Tibial artery (tissue), 4 donors: ENCODE data around the gene DNAH3.
"Not testable (repeated sequence)": the region's sequence is repeated elsewhere in the genome, so short reads cannot be mapped to it uniquely, and the experiment has no call there.

Experiments
- DNase-seq, 2 donors: peaks; one replicate each; pipeline ENCODE4 v3.0.0-alpha.2; 2019
- H3K27ac ChIP-seq, 2 donors: fragments of 200-600 bp; sonication (generic) in 1 of 2; 1 replicate in 1 of 2; 2 replicates in 1 of 2; pipeline ENCODE4 v1.5.1; 2018 to 2019; ENCODE audit warnings: mild to moderate bottlenecking in 1 of 2
- H3K27me3 ChIP-seq, 2 donors: fragments of 200-600 bp; sonication (generic) in 1 of 2; one replicate each; pipeline versions ENCODE4 v1.5.1 to v1.6.0; 2016 to 2019
- H3K36me3 ChIP-seq, 3 donors: fragments of 200-600 bp; sonication (generic) in 2 of 3; one replicate each; pipeline ENCODE4 v1.5.1; 2016 to 2019; ENCODE audit warnings: mild to moderate bottlenecking in 2 of 3
- H3K4me1 ChIP-seq, 4 donors: fragments of 200-600 bp; sonication (generic) in 2 of 4; 1 replicate in 3 of 4; 2 replicates in 1 of 4; pipeline ENCODE4 v1.5.1; 2016 to 2019
- H3K4me3 ChIP-seq, 2 donors: fragments of 200-600 bp; sonication (generic) in 1 of 2; 1 replicate in 1 of 2; 2 replicates in 1 of 2; pipeline ENCODE4 v1.5.1; 2018 to 2019; ENCODE audit warnings: mild to moderate bottlenecking in 2 of 2
- H3K9me3 ChIP-seq, 3 donors: fragments of 200-600 bp; sonication (generic) in 1 of 3; one replicate each; pipeline ENCODE4 v1.5.1; 2016 to 2019
- intact Hi-C: fragments of 100-400 bp; cut with DNase I; formaldehyde crosslinking; loops from one replicate; pipeline ENCODE4 v1.15.0; 2023; ENCODE audit warnings: low total_unique reads
- TF ChIP-seq, protein P1 (sequence below), 2 experiments: fragments of 200-600 bp in 1 of 2; fragments of 450-650 bp in 1 of 2; IDR thresholded peaks; one replicate each; pipeline ENCODE4 v1.5.1; 2017 to 2019; ENCODE audit warnings: antibody characterized with exemption in 2 of 2, mild to moderate bottlenecking in 1 of 2, moderate library complexity in 1 of 2

The DNAH3 gene, protein sequence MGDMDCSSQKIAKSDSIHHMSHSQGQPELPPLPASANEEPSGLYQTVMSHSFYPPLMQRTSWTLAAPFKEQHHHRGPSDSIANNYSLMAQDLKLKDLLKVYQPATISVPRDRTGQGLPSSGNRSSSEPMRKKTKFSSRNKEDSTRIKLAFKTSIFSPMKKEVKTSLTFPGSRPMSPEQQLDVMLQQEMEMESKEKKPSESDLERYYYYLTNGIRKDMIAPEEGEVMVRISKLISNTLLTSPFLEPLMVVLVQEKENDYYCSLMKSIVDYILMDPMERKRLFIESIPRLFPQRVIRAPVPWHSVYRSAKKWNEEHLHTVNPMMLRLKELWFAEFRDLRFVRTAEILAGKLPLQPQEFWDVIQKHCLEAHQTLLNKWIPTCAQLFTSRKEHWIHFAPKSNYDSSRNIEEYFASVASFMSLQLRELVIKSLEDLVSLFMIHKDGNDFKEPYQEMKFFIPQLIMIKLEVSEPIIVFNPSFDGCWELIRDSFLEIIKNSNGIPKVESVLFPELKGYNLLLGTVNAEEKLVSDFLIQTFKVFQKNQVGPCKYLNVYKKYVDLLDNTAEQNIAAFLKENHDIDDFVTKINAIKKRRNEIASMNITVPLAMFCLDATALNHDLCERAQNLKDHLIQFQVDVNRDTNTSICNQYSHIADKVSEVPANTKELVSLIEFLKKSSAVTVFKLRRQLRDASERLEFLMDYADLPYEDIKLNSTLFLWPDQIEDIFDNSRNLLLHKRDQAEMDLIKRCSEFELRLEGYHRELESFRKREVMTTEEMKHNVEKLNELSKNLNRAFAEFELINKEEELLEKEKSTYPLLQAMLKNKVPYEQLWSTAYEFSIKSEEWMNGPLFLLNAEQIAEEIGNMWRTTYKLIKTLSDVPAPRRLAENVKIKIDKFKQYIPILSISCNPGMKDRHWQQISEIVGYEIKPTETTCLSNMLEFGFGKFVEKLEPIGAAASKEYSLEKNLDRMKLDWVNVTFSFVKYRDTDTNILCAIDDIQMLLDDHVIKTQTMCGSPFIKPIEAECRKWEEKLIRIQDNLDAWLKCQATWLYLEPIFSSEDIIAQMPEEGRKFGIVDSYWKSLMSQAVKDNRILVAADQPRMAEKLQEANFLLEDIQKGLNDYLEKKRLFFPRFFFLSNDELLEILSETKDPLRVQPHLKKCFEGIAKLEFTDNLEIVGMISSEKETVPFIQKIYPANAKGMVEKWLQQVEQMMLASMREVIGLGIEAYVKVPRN (N-terminal part only)

DNA sequence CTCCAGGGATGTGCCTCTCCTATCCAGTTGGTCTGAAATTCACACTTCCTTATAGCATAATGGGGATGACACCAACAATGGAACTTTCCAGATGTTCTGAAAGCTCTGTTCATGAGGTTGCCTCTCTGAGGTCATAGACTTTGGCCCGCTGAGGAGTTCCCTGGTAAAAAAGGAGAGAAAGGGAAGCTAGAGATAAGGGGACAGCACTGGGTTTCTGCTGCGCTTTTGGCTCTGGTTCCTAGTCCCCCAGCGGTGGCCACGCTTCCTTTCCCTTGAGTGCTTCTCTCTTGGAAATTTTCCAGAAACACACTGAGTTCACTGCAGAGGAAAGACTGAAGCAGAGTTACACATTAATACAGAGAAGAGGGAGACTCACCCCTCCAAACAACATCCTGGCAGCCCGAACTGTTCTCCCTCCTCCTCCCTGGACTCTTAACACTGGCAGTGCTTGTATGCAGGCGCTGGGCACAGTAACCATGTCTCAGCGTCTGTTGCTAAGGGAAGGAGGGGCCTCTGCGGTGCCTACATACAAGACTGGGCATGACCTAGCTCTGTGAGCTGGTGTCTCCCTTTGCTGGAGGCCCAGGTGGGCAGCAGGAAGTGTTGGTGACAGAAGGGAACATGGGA is at the start of gene DNAH3:
Gene DNAH3, minus strand, starts transcription at position 472 of the 627 bp plus-strand sequence. CDS start 527 bp downstream, outside the sequence.
- H3K27ac ChIP-seq = no peak within 1 kb of the TSS
- no peaks in the 10 kb centered on the region for H3K36me3 ChIP-seq
- no peaks in the 10 kb centered on the region for H3K27me3 ChIP-seq
- H3K4me1 ChIP-seq = no peaks in the 10 kb centered on the region
- intact Hi-C loops = loop anchor here (10.0 kb wide), 1 partner anchor 1524 kb away; no protein-coding TSS in a partner anchor
- TF ChIP-seq, protein P1, sequence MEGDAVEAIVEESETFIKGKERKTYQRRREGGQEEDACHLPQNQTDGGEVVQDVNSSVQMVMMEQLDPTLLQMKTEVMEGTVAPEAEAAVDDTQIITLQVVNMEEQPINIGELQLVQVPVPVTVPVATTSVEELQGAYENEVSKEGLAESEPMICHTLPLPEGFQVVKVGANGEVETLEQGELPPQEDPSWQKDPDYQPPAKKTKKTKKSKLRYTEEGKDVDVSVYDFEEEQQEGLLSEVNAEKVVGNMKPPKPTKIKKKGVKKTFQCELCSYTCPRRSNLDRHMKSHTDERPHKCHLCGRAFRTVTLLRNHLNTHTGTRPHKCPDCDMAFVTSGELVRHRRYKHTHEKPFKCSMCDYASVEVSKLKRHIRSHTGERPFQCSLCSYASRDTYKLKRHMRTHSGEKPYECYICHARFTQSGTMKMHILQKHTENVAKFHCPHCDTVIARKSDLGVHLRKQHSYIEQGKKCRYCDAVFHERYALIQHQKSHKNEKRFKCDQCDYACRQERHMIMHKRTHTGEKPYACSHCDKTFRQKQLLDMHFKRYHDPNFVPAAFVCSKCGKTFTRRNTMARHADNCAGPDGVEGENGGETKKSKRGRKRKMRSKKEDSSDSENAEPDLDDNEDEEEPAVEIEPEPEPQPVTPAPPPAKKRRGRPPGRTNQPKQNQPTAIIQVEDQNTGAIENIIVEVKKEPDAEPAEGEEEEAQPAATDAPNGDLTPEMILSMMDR (IDR thresholded peaks at IDR 0.05) = no peak
- no peak within 1 kb of the TSS for H3K4me3 ChIP-seq
- no peak for DNase-seq
- no peaks in the 10 kb centered on the region for H3K9me3 ChIP-seq

DNA sequence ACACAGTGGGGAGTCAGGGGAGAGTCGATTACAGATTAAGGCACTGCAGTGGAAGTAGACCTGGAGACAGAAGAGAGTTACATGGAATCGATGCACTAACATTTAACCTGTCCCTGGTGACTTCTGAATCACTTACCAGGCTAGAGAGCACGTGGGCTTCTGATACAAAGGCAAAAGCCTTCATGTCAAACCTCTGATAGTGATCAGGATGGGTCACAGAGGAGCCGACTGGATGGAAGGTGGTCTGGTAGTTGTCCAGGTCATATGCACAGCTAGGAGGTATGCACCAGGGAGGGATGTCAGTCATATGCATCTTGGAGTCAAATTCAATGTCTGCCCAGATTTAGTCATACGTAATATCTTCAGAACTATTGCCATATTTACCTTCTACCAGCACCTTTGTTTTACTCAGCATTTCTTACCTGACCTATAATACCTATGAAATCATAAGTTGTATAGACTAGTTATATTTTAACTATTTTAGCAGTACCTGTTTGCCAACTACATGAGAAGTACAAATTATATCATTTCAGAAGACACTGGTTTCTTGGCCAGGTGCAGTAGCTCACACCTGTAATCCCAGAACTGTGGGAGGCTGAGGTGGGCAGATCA is 49.1 kb upstream of the DNAH3 start:
- Histone ChIP-seq H3K4me3 (no peak overlapping the region), H3K4me1 (no peaks in the 10 kb centered on the region), H3K27ac (no peak overlapping the region), H3K9me3 (no peaks in the 10 kb centered on the region), H3K27me3 (peaks cover 0 to 11% of the 10 kb centered on the region in 2 donors), H3K36me3 (no peaks in the 10 kb centered on the region)
- intact Hi-C loops = no loop called here
- DNase-seq = no peak
- TF ChIP-seq, protein P1 (IDR thresholded peaks at IDR 0.05) = no peak

DNA sequence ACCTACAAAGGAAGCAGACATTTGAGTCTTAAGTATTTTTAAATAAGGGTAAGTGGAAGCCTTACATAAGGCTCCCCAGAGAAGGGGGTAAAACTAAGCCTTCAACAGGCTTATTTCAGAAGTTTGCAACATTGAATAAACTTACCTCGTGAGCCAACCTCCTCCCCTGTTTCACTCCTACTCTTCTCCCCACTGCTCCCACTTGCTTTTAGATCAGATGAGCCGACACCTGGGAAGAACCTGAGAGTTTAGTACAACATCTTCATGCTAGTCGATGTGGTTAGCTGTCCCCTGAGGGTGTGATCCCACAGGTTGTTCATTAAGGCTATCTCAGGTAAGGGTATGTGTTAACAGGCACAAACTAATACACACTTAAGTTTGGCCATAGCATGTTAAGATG is 47.0 kb upstream of the DNAH3 start:
- H3K9me3 ChIP-seq = no peaks in the 10 kb centered on the region
- H3K4me3 ChIP-seq = no peak overlapping the region
- H3K36me3 ChIP-seq = no peaks in the 10 kb centered on the region
- intact Hi-C loops = no loop called here
- TF ChIP-seq, protein P1 (IDR thresholded peaks at IDR 0.05) = no peak
- H3K27ac ChIP-seq = no peak overlapping the region
- peaks cover 0 to 11% of the 10 kb centered on the region in 2 donors for H3K27me3 ChIP-seq
- no peak for DNase-seq
- H3K4me1 ChIP-seq = no peaks in the 10 kb centered on the region

DNA sequence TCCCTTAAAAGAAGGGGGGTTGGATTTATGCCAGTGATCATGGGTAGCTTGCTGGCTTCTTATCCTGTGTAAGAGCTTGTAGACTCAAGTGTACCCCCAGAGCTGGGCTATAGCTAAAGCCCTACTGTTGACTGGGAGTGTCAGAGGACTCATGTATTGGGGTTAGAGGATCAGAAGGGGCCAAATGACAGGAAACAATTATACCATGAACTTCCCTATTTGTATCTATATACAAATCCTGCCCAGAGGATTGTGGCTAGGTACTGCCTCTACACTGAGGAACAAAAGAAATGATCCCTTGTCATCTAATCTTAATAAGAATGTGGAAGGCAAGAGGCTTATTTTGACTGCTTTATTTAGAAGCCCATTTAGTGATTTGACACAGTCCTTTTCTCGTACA is 46.5 kb upstream of the DNAH3 start:
- intact Hi-C loops = no loop called here
- DNase-seq = no peak
- no peak overlapping the region for H3K27ac ChIP-seq
- no peaks in the 10 kb centered on the region for H3K9me3 ChIP-seq
- peaks cover 0 to 11% of the 10 kb centered on the region in 2 donors for H3K27me3 ChIP-seq
- no peak overlapping the region for H3K4me3 ChIP-seq
- H3K4me1 ChIP-seq = no peaks in the 10 kb centered on the region
- TF ChIP-seq, protein P1 (IDR thresholded peaks at IDR 0.05) = no peak
- no peaks in the 10 kb centered on the region for H3K36me3 ChIP-seq

DNA sequence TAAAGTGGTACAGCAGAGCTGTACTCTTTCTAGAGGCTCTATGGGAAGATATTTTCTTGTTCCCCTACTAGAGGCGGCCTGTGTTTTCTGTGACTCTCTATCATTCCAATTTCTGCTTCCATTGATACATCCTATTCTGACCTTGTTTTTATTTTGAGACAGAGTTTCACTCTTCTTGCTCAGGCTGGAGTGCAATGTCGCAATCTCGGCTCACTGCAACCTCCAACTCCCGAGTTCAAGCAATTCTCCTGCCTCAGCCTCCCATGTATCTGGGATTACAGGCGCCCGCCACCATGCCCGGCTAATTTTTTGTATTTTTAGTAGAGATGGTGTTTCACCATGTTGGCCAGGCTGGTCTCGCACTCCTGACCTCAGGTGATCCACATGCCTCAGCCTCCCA is 44.7 kb upstream of the DNAH3 start:
- not testable (repeated sequence) for DNase-seq, H3K9me3 ChIP-seq, H3K27ac ChIP-seq, H3K4me3 ChIP-seq, H3K4me1 ChIP-seq, H3K36me3 ChIP-seq
- peaks cover 0 to 11% of the 10 kb centered on the region in 2 donors for H3K27me3 ChIP-seq
- intact Hi-C loops = loop anchor here (2.0 kb wide), 1 partner anchor 27 kb away; no protein-coding TSS in a partner anchor
